ENCODE data around the gene CDKN2A. TPM values are rescaled to one million over a fixed set of nuclear protein-coding genes. Genes with fewer than 3 reads are reported as not detected.

CDKN2A gene
- total RNA-seq, 1 donor from 2014 or later: 71.6 TPM

DNA sequence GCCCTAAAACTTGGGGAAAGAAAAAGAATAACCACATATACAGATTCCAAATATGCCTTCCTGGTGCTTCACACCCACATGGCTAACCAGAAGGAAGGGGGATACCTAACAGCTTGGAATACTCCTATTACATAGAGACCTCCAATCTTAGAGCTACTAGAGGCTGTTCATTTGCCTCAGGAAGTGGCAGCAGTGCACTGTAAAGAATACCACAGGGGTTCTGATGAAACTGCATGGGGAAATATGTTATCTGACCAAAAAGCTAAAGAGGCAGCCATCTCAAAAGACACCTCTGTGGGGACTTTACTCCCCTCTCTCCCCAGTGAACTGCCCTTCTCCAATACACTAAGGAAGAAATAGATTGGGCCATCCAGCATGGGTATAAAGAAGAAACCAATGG, 66.4 kb downstream of the CDKN2A start:
- DNase-seq (ENCODE audit: low read depth): no peak
- TF ChIP-seq, protein P1, sequence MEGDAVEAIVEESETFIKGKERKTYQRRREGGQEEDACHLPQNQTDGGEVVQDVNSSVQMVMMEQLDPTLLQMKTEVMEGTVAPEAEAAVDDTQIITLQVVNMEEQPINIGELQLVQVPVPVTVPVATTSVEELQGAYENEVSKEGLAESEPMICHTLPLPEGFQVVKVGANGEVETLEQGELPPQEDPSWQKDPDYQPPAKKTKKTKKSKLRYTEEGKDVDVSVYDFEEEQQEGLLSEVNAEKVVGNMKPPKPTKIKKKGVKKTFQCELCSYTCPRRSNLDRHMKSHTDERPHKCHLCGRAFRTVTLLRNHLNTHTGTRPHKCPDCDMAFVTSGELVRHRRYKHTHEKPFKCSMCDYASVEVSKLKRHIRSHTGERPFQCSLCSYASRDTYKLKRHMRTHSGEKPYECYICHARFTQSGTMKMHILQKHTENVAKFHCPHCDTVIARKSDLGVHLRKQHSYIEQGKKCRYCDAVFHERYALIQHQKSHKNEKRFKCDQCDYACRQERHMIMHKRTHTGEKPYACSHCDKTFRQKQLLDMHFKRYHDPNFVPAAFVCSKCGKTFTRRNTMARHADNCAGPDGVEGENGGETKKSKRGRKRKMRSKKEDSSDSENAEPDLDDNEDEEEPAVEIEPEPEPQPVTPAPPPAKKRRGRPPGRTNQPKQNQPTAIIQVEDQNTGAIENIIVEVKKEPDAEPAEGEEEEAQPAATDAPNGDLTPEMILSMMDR (IDR thresholded peaks at IDR 0.05; ENCODE audit: insufficient read depth, low read depth, low read length): no peak
- TF ChIP-seq EZH2 (IDR thresholded peaks at IDR 0.05; ENCODE audit: insufficient read depth, low read length): no peak
- H3K27ac ChIP-seq (ENCODE audit: low read depth, low read length): no peak overlapping the region
- no peaks in the 10 kb centered on the region for H3K9me3 Mint-ChIP-seq (ENCODE audit: unreplicated experiment)
- no peaks in the 10 kb centered on the region for H3K9me3 ChIP-seq (ENCODE audit: insufficient read depth, low read depth, low read length)
- peaks cover 2% of the 10 kb centered on the region for H3K4me1 Mint-ChIP-seq (ENCODE audit: low read depth, unreplicated experiment)
- H4K20me1 ChIP-seq (ENCODE audit: insufficient read depth, low read length): no peaks in the 10 kb centered on the region
- no peak overlapping the region for H3K4me2 ChIP-seq (ENCODE audit: low read length)
- peaks cover 6% of the 10 kb centered on the region for H3K36me3 Mint-ChIP-seq (ENCODE audit: low read depth, unreplicated experiment)
- no peak for FAIRE-seq
- H3K27me3 Mint-ChIP-seq (ENCODE audit: low read depth, unreplicated experiment): no peaks in the 10 kb centered on the region
- H3K79me2 ChIP-seq (ENCODE audit: insufficient read depth, low read length): no peaks in the 10 kb centered on the region
- H3K4me1 ChIP-seq (ENCODE audit: insufficient read depth, low read length): no peaks in the 10 kb centered on the region
- H3K9ac ChIP-seq (ENCODE audit: low read length): no peak overlapping the region
- H2AFZ ChIP-seq (ENCODE audit: low read depth, low read length): no peak overlapping the region
- H3K4me3 Mint-ChIP-seq (ENCODE audit: unreplicated experiment): no peak overlapping the region
- H3K27ac Mint-ChIP-seq (ENCODE audit: unreplicated experiment): no peak overlapping the region
- H3K4me3 ChIP-seq (ENCODE audit: insufficient read depth, low read depth, low read length): no peak overlapping the region
- H3K36me3 ChIP-seq (ENCODE audit: insufficient read depth, low read length): no peaks in the 10 kb centered on the region
- no peaks in the 10 kb centered on the region for H3K27me3 ChIP-seq (ENCODE audit: insufficient read depth, low read length)

DNA sequence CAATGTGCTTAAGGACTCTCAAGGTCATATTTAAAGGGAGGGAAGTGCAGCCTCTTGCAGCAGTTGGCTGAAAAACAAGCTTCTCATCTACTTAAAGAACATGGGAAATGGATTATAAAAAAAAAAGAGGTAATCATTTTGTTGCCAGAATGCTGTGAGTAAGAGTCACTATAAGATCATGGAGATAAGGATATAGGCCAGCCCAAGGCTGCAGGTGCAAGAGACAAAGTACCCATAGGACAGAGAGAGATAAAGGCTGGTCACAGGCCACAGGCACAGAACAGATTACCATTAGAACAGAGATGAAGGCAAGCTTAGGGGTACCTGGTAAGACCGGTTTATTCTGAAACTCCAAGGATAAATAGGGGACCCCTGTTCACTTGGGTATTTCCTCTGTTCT, 70.5 kb downstream of the CDKN2A start:
- FAIRE-seq (no peak), DNase-seq (ENCODE audit: low read depth) (no peak)
- Mint-ChIP-seq H3K27ac (ENCODE audit: unreplicated experiment) (no peak overlapping the region), H3K27me3 (ENCODE audit: low read depth, unreplicated experiment) (no peaks in the 10 kb centered on the region), H3K4me3 (ENCODE audit: unreplicated experiment) (no peak overlapping the region), H3K36me3 (ENCODE audit: low read depth, unreplicated experiment) (no peaks in the 10 kb centered on the region), H3K4me1 (ENCODE audit: low read depth, unreplicated experiment) (peaks cover 7% of the 10 kb centered on the region), H3K9me3 (ENCODE audit: unreplicated experiment) (no peaks in the 10 kb centered on the region)
- Histone ChIP-seq H3K27me3 (ENCODE audit: insufficient read depth, low read length) (no peaks in the 10 kb centered on the region), H3K9ac (ENCODE audit: low read length) (no peak overlapping the region), H3K9me3 (ENCODE audit: insufficient read depth, low read depth, low read length) (no peaks in the 10 kb centered on the region), H3K36me3 (ENCODE audit: insufficient read depth, low read length) (no peaks in the 10 kb centered on the region), H3K4me3 (ENCODE audit: insufficient read depth, low read depth, low read length) (no peak overlapping the region), H3K27ac (ENCODE audit: low read depth, low read length) (no peak overlapping the region), H2AFZ (ENCODE audit: low read depth, low read length) (no peak overlapping the region), H4K20me1 (ENCODE audit: insufficient read depth, low read length) (no peaks in the 10 kb centered on the region), H3K4me2 (ENCODE audit: low read length) (no peak overlapping the region), H3K4me1 (ENCODE audit: insufficient read depth, low read length) (peaks cover 4% of the 10 kb centered on the region), H3K79me2 (ENCODE audit: insufficient read depth, low read length) (no peaks in the 10 kb centered on the region)
- TF ChIP-seq, protein P1 (IDR thresholded peaks at IDR 0.05; ENCODE audit: insufficient read depth, low read depth, low read length): no peak
- no peak for TF ChIP-seq EZH2 (IDR thresholded peaks at IDR 0.05; ENCODE audit: insufficient read depth, low read length)

DNA sequence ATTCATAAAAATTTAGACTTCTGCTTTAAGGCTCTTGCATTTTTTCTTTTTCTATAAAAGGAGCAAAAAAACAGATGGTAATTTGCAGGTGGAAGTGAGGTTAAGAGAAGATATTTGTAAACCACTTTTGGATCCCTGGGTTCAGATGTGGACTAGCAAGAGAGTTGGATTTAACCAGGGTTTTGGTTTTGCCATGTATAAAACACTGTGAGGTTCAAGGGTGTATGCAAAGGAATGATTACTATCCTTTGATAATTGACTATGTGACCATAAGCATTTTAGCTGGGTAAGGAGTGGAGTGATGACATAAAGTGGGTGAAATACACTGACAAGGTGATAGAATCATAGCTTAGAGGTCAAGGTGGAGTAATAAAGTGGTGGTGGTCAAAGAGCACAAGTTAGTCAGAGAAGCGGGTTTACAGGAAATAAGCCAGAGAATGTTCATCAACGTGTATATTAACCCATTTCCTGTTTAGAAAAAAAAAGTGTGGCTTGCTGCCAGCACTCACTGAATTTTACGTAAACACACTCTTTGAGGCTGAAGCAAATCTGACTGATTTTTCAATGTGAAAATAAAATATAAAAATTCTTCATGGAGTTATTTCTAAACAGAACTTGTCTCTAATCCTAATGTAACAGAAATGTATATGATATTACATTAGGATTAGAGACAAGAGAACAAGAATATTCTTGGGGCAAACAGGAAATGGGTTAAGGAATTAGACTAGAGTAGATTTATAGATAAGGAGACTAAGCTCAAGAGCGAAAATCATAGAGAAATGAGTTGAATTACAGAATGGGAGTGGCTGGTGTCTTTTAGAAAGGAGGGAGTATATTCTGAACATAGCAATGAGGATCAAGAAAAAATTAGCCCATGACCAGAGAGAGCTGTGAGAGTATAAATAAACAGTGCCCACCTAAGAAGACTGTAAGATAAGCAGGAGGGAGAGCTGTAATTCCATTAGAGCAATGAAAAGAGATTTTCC, 74.5 kb downstream of the CDKN2A start:
- H3K4me1 ChIP-seq (ENCODE audit: insufficient read depth, low read length): peaks cover 4% of the 10 kb centered on the region
- H3K9me3 ChIP-seq (ENCODE audit: insufficient read depth, low read depth, low read length): no peaks in the 10 kb centered on the region
- no peak overlapping the region for H3K9ac ChIP-seq (ENCODE audit: low read length)
- Mint-ChIP-seq H3K4me1 (ENCODE audit: low read depth, unreplicated experiment) (peaks cover 7% of the 10 kb centered on the region), H3K4me3 (ENCODE audit: unreplicated experiment) (no peak overlapping the region), H3K36me3 (ENCODE audit: low read depth, unreplicated experiment) (no peaks in the 10 kb centered on the region), H3K9me3 (ENCODE audit: unreplicated experiment) (peaks cover 5% of the 10 kb centered on the region), H3K27ac (ENCODE audit: unreplicated experiment) (no peak overlapping the region), H3K27me3 (ENCODE audit: low read depth, unreplicated experiment) (no peaks in the 10 kb centered on the region)
- peak; percentile 84 for FAIRE-seq
- H3K4me2 ChIP-seq (ENCODE audit: low read length): peak overlapping the region; percentile 55
- no peak overlapping the region for H3K27ac ChIP-seq (ENCODE audit: low read depth, low read length)
- H3K36me3 ChIP-seq (ENCODE audit: insufficient read depth, low read length): no peaks in the 10 kb centered on the region
- H4K20me1 ChIP-seq (ENCODE audit: insufficient read depth, low read length): no peaks in the 10 kb centered on the region
- no peaks in the 10 kb centered on the region for H3K79me2 ChIP-seq (ENCODE audit: insufficient read depth, low read length)
- no peak overlapping the region for H2AFZ ChIP-seq (ENCODE audit: low read depth, low read length)
- DNase-seq (ENCODE audit: low read depth): peak; percentile 78
- TF ChIP-seq, protein P1 (IDR thresholded peaks at IDR 0.05; ENCODE audit: insufficient read depth, low read depth, low read length): no peak
- no peak for TF ChIP-seq EZH2 (IDR thresholded peaks at IDR 0.05; ENCODE audit: insufficient read depth, low read length)
- no peak overlapping the region for H3K4me3 ChIP-seq (ENCODE audit: insufficient read depth, low read depth, low read length)
- H3K27me3 ChIP-seq (ENCODE audit: insufficient read depth, low read length): no peaks in the 10 kb centered on the region
